Measurements from ENCODE around the gene MTFR2.
A peak's percentile ranks its signal among the peaks of the same experiment; 100 is the strongest.

The MTFR2 gene

DNA sequence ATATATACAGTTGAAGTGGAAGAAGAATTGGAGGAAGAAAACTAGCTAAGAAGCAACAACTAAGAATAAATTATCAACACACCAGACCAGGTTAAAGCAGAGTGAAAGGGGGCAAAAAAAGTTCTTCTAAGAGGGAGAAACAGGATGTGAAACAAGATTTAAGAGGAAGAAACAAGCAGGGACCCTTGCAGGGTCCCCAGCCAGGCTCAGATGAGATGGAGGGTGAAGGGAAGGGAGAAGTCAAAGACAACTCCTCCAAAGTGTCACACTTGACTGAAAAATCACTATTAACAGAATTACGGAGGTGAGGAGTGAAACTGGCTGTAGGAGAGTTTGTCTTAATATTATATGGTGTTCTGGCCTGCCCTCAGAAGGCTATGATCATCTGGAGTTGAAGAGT is 65.4 kb downstream of the MTFR2 start:
- no peaks in the 10 kb centered on the region for H3K27me3 Mint-ChIP-seq
- ATAC-seq (ENCODE audit: low read depth) (peak; percentile 72), DNase-seq (ENCODE audit: low spot score in 2 of 2) (no peak)
- H3K9me3 Mint-ChIP-seq, result no peaks in the 10 kb centered on the region
- H3K27ac Mint-ChIP-seq, result peak overlapping the region; percentile 4
- H3K4me1 Mint-ChIP-seq, result peaks cover 11% of the 10 kb centered on the region
- no peak overlapping the region for H3K4me3 Mint-ChIP-seq
- peaks cover 4% of the 10 kb centered on the region for H3K36me3 Mint-ChIP-seq

DNA sequence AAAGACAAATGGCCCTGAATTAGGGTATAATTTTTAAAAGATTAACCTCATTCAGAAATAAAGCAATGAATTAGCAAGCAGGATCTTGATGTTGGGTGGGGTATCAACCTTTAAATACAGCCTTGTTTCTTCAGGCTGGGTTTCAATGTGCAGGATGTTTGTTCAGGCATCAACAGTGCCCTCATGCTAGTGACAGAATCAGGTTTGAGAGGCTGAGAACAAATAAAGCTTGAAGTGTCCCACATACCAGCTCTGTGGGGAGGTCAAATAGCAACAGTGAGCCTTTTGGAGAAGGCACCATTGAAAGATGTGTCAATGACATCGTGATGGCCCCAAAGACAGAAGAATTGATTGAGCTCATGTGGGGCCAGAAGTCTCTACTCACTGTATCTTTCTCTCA is 68.2 kb downstream of the MTFR2 start:
- peaks cover 7% of the 10 kb centered on the region for H3K36me3 Mint-ChIP-seq
- H3K4me3 Mint-ChIP-seq, result no peak overlapping the region
- H3K9me3 Mint-ChIP-seq, result no peaks in the 10 kb centered on the region
- ATAC-seq (ENCODE audit: low read depth), result no peak
- H3K27ac Mint-ChIP-seq, result no peak overlapping the region
- H3K27me3 Mint-ChIP-seq, result no peaks in the 10 kb centered on the region
- DNase-seq (ENCODE audit: low spot score in 2 of 2), result no peak
- peaks cover 11% of the 10 kb centered on the region for H3K4me1 Mint-ChIP-seq

DNA sequence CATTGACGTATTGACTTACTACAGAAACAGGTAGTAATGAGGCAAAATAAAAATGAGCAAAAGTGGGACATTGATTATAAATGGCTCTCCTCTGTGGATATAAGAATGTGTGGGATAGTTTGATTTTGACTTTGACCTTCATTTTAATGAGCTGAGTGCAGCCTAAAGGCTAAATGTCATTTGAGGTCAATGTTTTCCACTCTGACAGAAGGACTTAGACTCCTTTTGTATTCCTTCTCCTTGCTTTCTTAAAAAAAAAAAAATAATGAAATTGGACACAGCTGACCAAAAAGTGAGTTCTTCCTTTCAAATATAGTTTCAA is 68.6 kb downstream of the MTFR2 start:
- no peak overlapping the region for H3K27ac Mint-ChIP-seq
- H3K9me3 Mint-ChIP-seq, result no peaks in the 10 kb centered on the region
- peaks cover 11% of the 10 kb centered on the region for H3K4me1 Mint-ChIP-seq
- ATAC-seq (ENCODE audit: low read depth) (no peak), DNase-seq (ENCODE audit: low spot score in 2 of 2) (no peak)
- H3K4me3 Mint-ChIP-seq, result no peak overlapping the region
- peaks cover 7% of the 10 kb centered on the region for H3K36me3 Mint-ChIP-seq
- no peaks in the 10 kb centered on the region for H3K27me3 Mint-ChIP-seq
